ENCODE results near the gene APOL5. TPM values are rescaled to one million over a fixed set of nuclear protein-coding genes. Genes with fewer than 3 reads are reported as not detected.
"Not testable (repeated sequence)": the region's sequence is repeated elsewhere in the genome, so short reads cannot be mapped to it uniquely, and the experiment has no call there.

APOL5 gene
- polyA plus RNA-seq, 1 donor (not counting 4 experiments of a cell fraction or from before 2014, with no cell fraction given): not detected

- Histone ChIP-seq H3K9ac (ENCODE audit: control insufficient read depth, extremely low read depth, insufficient read depth, low read length) (no peak overlapping the region), H3K27me3 (ENCODE audit: control insufficient read depth, extremely low read depth, insufficient read depth, low read length) (no peaks in the 10 kb centered on the region), H3K9me3 (ENCODE audit: control insufficient read depth, low read depth, low read length) (no peaks in the 10 kb centered on the region), H3K4me3 (ENCODE audit: control insufficient read depth in 2 of 3, extremely low read depth in 1 of 3, insufficient read depth in 2 of 3, low read depth in 1 of 3, low read length in 3 of 3) (no peak overlapping the region), H3K79me2 (ENCODE audit: control insufficient read depth, insufficient read depth, low read length) (no peaks in the 10 kb centered on the region), H3K27ac (ENCODE audit: control insufficient read depth, insufficient read depth, low read length) (no peak overlapping the region), H3K9me1 (ENCODE audit: control insufficient read depth, extremely low read depth, insufficient read depth, low read length) (no peaks in the 10 kb centered on the region), H3K4me1 (ENCODE audit: control insufficient read depth, extremely low read depth, insufficient read depth, low read length) (no peaks in the 10 kb centered on the region), H2AFZ (ENCODE audit: control insufficient read depth, low read length) (no peak overlapping the region), H3K4me2 (ENCODE audit: control insufficient read depth, extremely low read depth, insufficient read depth, low read depth, low read length) (no peak overlapping the region), H3K36me3 (ENCODE audit: control insufficient read depth in 2 of 2, extremely low read depth in 1 of 2, insufficient read depth in 2 of 2, low read length in 2 of 2) (peaks cover 10 to 13% of the 10 kb centered on the region in 2 experiments), H4K20me1 (ENCODE audit: control insufficient read depth, extremely low read depth, insufficient read depth, low read length) (no peaks in the 10 kb centered on the region)
- TF ChIP-seq EZH2 (IDR thresholded peaks at IDR 0.05; ENCODE audit: low read length) (no peak), CTCF (optimal IDR thresholded peaks at IDR 0.05 in 1 of 3, IDR thresholded peaks at IDR 0.05 in 1 of 3, conservative IDR thresholded peaks at IDR 0.05 in 1 of 3; ENCODE audit: extremely low read depth in 1 of 3, insufficient read depth in 2 of 3, low read length in 3 of 3) (no peak)
- dilution Hi-C loops (cut with MboI; ENCODE audit: extremely low pct_ligation_motif_present, low sequenced_read_pairs): no loop called here
- no peak for DNase-seq (ENCODE audit: low read depth, low spot score)
- FAIRE-seq: no peak
Observed at GRCh38 chr22:35736701-35737100, 19.0 kb downstream of the APOL5 start.

GRCh38 chr22:35737886-35738285 is 20.2 kb downstream of the APOL5 start:
- H4K20me1 ChIP-seq (ENCODE audit: control insufficient read depth, extremely low read depth, insufficient read depth, low read length); FAIRE-seq; dilution Hi-C loops (cut with MboI; ENCODE audit: extremely low pct_ligation_motif_present, low sequenced_read_pairs); H3K27ac ChIP-seq (ENCODE audit: control insufficient read depth, insufficient read depth, low read length); H3K9me3 ChIP-seq (ENCODE audit: control insufficient read depth, low read depth, low read length); H3K27me3 ChIP-seq (ENCODE audit: control insufficient read depth, extremely low read depth, insufficient read depth, low read length); H3K79me2 ChIP-seq (ENCODE audit: control insufficient read depth, insufficient read depth, low read length); H3K9ac ChIP-seq (ENCODE audit: control insufficient read depth, extremely low read depth, insufficient read depth, low read length); DNase-seq (ENCODE audit: low read depth, low spot score); H3K4me1 ChIP-seq (ENCODE audit: control insufficient read depth, extremely low read depth, insufficient read depth, low read length); H3K4me2 ChIP-seq (ENCODE audit: control insufficient read depth, extremely low read depth, insufficient read depth, low read depth, low read length); H3K9me1 ChIP-seq (ENCODE audit: control insufficient read depth, extremely low read depth, insufficient read depth, low read length); H2AFZ ChIP-seq (ENCODE audit: control insufficient read depth, low read length); H3K4me3 ChIP-seq (ENCODE audit: control insufficient read depth in 2 of 3, extremely low read depth in 1 of 3, insufficient read depth in 2 of 3, low read depth in 1 of 3, low read length in 3 of 3): not testable (repeated sequence)
- peaks cover 10 to 20% of the 10 kb centered on the region in 2 experiments for H3K36me3 ChIP-seq (ENCODE audit: control insufficient read depth in 2 of 2, extremely low read depth in 1 of 2, insufficient read depth in 2 of 2, low read length in 2 of 2)

All from keratinocyte (primary cell).